Progenitor cell of endocrine pancreas (in vitro differentiated cells): Measurements from ENCODE around the gene KCNQ1OT1. TPM values are rescaled to one million over a fixed set of nuclear protein-coding genes. Genes with fewer than 3 reads are reported as not detected.
A peak's percentile ranks its signal among the peaks of the same experiment; 100 is the strongest.

Source experiments
- DNase-seq: peaks from one replicate; pipeline ENCODE4 v3.0.0; 2021; ENCODE audit warnings: low spot score; ENCODE audit not compliant: unreplicated experiment
- H3K27ac Mint-ChIP-seq: 2 replicates; pipeline ENCODE4 v1.8.0; 2021; ENCODE audit warnings: mild to moderate bottlenecking, moderate library complexity, mixed read lengths
- H3K27me3 Mint-ChIP-seq: 2 replicates; pipeline ENCODE4 v1.8.0; 2021; ENCODE audit warnings: mixed read lengths
- H3K36me3 Mint-ChIP-seq: 2 replicates; pipeline ENCODE4 v1.8.0; 2022; ENCODE audit warnings: mixed read lengths; ENCODE audit not compliant: insufficient read depth
- H3K4me1 Mint-ChIP-seq: 2 replicates; pipeline ENCODE4 v1.8.0; 2021; ENCODE audit warnings: low read depth, mixed read lengths
- H3K4me3 Mint-ChIP-seq: 2 replicates; pipeline ENCODE4 v1.8.0; 2021; ENCODE audit warnings: low read depth, mild to moderate bottlenecking, moderate library complexity, mixed read lengths
- H3K9me3 Mint-ChIP-seq: 2 replicates; pipeline ENCODE4 v1.8.0; 2021; ENCODE audit warnings: low read depth, mixed read lengths
- total RNA-seq: library from RNA; stranded (reverse); gene quantifications from 2 replicates; pipeline ENCODE4 v1.2.1, GENCODE V29; 2021
- TF ChIP-seq, protein P1 (sequence below): fragments of 200-600 bp; sonication (generic); IDR thresholded peaks from one replicate; pipeline ENCODE4 v1.5.0; 2021; ENCODE audit warnings: antibody characterized with exemption, mild to moderate bottlenecking; ENCODE audit not compliant: unreplicated experiment

KCNQ1OT1 gene
- total RNA-seq, 1 donor from 2014 or later: 18.0 TPM

- Mint-ChIP-seq H3K27ac (peak overlapping the region; percentile 83), H3K9me3 (peaks cover 37% of the 10 kb centered on the region), H3K27me3 (no peaks in the 10 kb centered on the region), H3K36me3 (peaks cover 62% of the 10 kb centered on the region), H3K4me3 (no peak overlapping the region), H3K4me1 (peaks cover 4% of the 10 kb centered on the region)
- TF ChIP-seq, protein P1, sequence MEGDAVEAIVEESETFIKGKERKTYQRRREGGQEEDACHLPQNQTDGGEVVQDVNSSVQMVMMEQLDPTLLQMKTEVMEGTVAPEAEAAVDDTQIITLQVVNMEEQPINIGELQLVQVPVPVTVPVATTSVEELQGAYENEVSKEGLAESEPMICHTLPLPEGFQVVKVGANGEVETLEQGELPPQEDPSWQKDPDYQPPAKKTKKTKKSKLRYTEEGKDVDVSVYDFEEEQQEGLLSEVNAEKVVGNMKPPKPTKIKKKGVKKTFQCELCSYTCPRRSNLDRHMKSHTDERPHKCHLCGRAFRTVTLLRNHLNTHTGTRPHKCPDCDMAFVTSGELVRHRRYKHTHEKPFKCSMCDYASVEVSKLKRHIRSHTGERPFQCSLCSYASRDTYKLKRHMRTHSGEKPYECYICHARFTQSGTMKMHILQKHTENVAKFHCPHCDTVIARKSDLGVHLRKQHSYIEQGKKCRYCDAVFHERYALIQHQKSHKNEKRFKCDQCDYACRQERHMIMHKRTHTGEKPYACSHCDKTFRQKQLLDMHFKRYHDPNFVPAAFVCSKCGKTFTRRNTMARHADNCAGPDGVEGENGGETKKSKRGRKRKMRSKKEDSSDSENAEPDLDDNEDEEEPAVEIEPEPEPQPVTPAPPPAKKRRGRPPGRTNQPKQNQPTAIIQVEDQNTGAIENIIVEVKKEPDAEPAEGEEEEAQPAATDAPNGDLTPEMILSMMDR: no peak
- DNase-seq: no peak
These were observed 47.2 kb downstream of the KCNQ1OT1 start for GRCh38 chr11:2652333-2653197.

- no peak for DNase-seq
- Mint-ChIP-seq H3K9me3 (peaks cover 39% of the 10 kb centered on the region), H3K4me3 (no peak overlapping the region), H3K36me3 (peaks cover 64% of the 10 kb centered on the region), H3K27ac (peak overlapping the region; percentile 86), H3K4me1 (peaks cover 4% of the 10 kb centered on the region), H3K27me3 (no peaks in the 10 kb centered on the region)
- TF ChIP-seq, protein P1: no peak
These were observed 47.9 kb downstream of the KCNQ1OT1 start for GRCh38 chr11:2651826-2652271.

GRCh38 chr11:2651054-2651617, 48.7 kb downstream of the KCNQ1OT1 start:
- Mint-ChIP-seq H3K27ac (peak overlapping the region; percentile 86), H3K9me3 (peaks cover 38% of the 10 kb centered on the region)
- no peak for DNase-seq

GRCh38 chr11:2650343-2650867, 49.4 kb downstream of the KCNQ1OT1 start:
- Mint-ChIP-seq H3K9me3 (peaks cover 38% of the 10 kb centered on the region), H3K36me3 (peaks cover 57% of the 10 kb centered on the region), H3K4me3 (no peak overlapping the region), H3K27me3 (no peaks in the 10 kb centered on the region), H3K4me1 (peaks cover 4% of the 10 kb centered on the region), H3K27ac (peak overlapping the region; percentile 87)
- no peak for DNase-seq
- TF ChIP-seq, protein P1: no peak

More at GRCh38 chr11:2651054-2651617, 48.7 kb downstream of the KCNQ1OT1 start:
- Mint-ChIP-seq H3K36me3 (peaks cover 60% of the 10 kb centered on the region), H3K27me3 (no peaks in the 10 kb centered on the region), H3K4me1 (peaks cover 4% of the 10 kb centered on the region), H3K4me3 (no peak overlapping the region)
- TF ChIP-seq, protein P1: no peak

GRCh38 chr11:2649848-2650247, 49.9 kb downstream of the KCNQ1OT1 start:
- no peak for DNase-seq
- H3K4me1 Mint-ChIP-seq: peaks cover 4% of the 10 kb centered on the region
- peaks cover 58% of the 10 kb centered on the region for H3K36me3 Mint-ChIP-seq
- TF ChIP-seq, protein P1: no peak
- H3K9me3 Mint-ChIP-seq: peaks cover 38% of the 10 kb centered on the region
- H3K27me3 Mint-ChIP-seq: no peaks in the 10 kb centered on the region
- no peak overlapping the region for H3K4me3 Mint-ChIP-seq
- H3K27ac Mint-ChIP-seq: peak overlapping the region; percentile 87
